Loucy (cell line): ENCODE data around the gene C13orf46.

Experiments used
- H2AFZ ChIP-seq: fragments of 200-600 bp; sonication (generic); 2 replicates; pipeline ENCODE4 v1.6.0; 2016; ENCODE audit warnings: antibody characterized with exemption, mild to moderate bottlenecking, low read length, moderate library complexity
- H3F3A ChIP-seq: fragments of 200-600 bp; 2 replicates; pipeline ENCODE4 v1.6.0; 2016; ENCODE audit warnings: antibody characterized with exemption, low read depth, mild to moderate bottlenecking
- H3K27me3 ChIP-seq: fragments of 200-600 bp; sonication (generic); 2 replicates; pipeline ENCODE4 v1.6.1; 2014; ENCODE audit warnings: low read length, mild to moderate bottlenecking; ENCODE audit not compliant: insufficient read depth, poor library complexity, severe bottlenecking
- H3K36me3 ChIP-seq: fragments of 200-600 bp; sonication (generic); 2 replicates; pipeline ENCODE4 v1.6.1; 2016; ENCODE audit warnings: low read length; ENCODE audit not compliant: insufficient read depth
- H3K4me1 ChIP-seq: fragments of 200-600 bp; sonication (generic); 2 replicates; pipeline ENCODE4 v1.5.1; 2014; ENCODE audit warnings: low read length, mild to moderate bottlenecking; ENCODE audit not compliant: insufficient read depth, poor library complexity, severe bottlenecking
- H3K4me2 ChIP-seq: fragments of 200-600 bp; sonication (generic); 2 replicates; pipeline ENCODE4 v1.6.0; 2014; ENCODE audit warnings: antibody characterized with exemption, low read length, low read depth, mild to moderate bottlenecking; ENCODE audit not compliant: poor library complexity, severe bottlenecking
- H3K4me3 ChIP-seq: fragments of 200-600 bp; sonication (generic); 2 replicates; pipeline ENCODE4 v1.5.1; 2014; ENCODE audit warnings: low read length, mild to moderate bottlenecking, mixed read lengths; ENCODE audit not compliant: poor library complexity, severe bottlenecking
- H3K79me2 ChIP-seq: fragments of 200-600 bp; sonication (generic); 2 replicates; pipeline ENCODE4 v1.6.1; 2014; ENCODE audit warnings: low read length; ENCODE audit not compliant: insufficient read depth
- H3K9ac ChIP-seq: fragments of 200-600 bp; sonication (generic); 2 replicates; pipeline ENCODE4 v1.6.0; 2014; ENCODE audit warnings: mild to moderate bottlenecking, low read depth, low read length, moderate library complexity; ENCODE audit not compliant: poor library complexity, severe bottlenecking
- H3K9me2 ChIP-seq: fragments of 200-600 bp; sonication (generic); replicated peaks from 2 replicates; pipeline ENCODE4 v1.6.1; 2016; ENCODE audit warnings: low read depth, low read length, mixed read lengths
- H3K9me3 ChIP-seq: fragments of 200-600 bp; sonication (generic); 2 replicates; pipeline ENCODE4 v1.6.1; 2014; ENCODE audit warnings: mild to moderate bottlenecking, antibody characterized with exemption, low read length, low read depth; ENCODE audit not compliant: insufficient read depth
- H4K20me1 ChIP-seq: fragments of 200-600 bp; sonication (generic); 2 replicates; pipeline ENCODE4 v1.6.0; 2014; ENCODE audit warnings: antibody characterized with exemption, low read length, mild to moderate bottlenecking; ENCODE audit not compliant: insufficient read depth, poor library complexity, severe bottlenecking
- CTCF ChIP-seq: fragments of 200-600 bp; sonication (generic); conservative IDR thresholded peaks from 2 replicates; pipeline ENCODE4 v1.5.1; 2014; ENCODE audit warnings: mild to moderate bottlenecking, antibody characterized with exemption, low read length
- EZH2phosphoT487 ChIP-seq: fragments of 200-600 bp; IDR thresholded peaks from 2 replicates; pipeline ENCODE4 v1.6.1; 2018; ENCODE audit warnings: antibody characterized with exemption, mild to moderate bottlenecking, moderate library complexity, borderline replicate concordance

C13orf46 gene

DNA sequence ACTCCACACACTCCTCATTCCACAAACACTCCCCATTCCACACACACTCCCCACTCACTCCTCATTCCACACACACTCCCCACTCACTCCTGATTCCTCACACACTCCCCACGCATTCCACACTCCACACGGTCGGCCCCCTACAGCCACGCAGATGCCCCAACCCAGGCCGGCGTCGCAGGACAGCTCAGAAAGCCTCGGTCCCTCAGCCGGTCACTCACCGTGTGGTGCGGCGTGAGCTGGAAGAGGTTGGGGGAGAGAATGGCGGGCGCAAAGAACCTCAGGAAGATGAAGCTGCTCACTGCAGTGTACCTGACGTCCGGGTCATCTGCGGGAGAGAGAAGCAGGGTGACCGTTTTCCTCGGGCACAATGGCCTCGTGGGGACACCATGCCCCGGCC, 39.0 kb upstream of the C13orf46 start:
- no peaks in the 10 kb centered on the region for H4K20me1 ChIP-seq
- no peaks in the 10 kb centered on the region for H3K4me1 ChIP-seq
- peaks cover 46% of the 10 kb centered on the region; the same call in 1 of the 2 replicates for H3K36me3 ChIP-seq
- no peaks in the 10 kb centered on the region for H3K27me3 ChIP-seq
- no peaks in the 10 kb centered on the region for H3F3A ChIP-seq
- no peaks in the 10 kb centered on the region for H3K79me2 ChIP-seq
- no peak overlapping the region for H3K4me2 ChIP-seq
- no peak overlapping the region for H3K9ac ChIP-seq
- no peak for TF ChIP-seq EZH2phosphoT487
- no peak for TF ChIP-seq CTCF
- no peak overlapping the region for H2AFZ ChIP-seq
- no peaks in the 10 kb centered on the region for H3K9me2 ChIP-seq
- no peak overlapping the region for H3K4me3 ChIP-seq
- H3K9me3 ChIP-seq: no peaks in the 10 kb centered on the region

GRCh38 chr13:114012141-114012540, 38.3 kb upstream of the C13orf46 start:
- Histone ChIP-seq H4K20me1 (no peaks in the 10 kb centered on the region), H3F3A (no peaks in the 10 kb centered on the region), H3K36me3 (peaks cover 43% of the 10 kb centered on the region; the same call in 1 of the 2 replicates), H3K9ac (no peak overlapping the region), H2AFZ (no peak overlapping the region), H3K4me3 (no peak overlapping the region), H3K9me3 (no peaks in the 10 kb centered on the region), H3K4me2 (no peak overlapping the region), H3K27me3 (no peaks in the 10 kb centered on the region), H3K4me1 (no peaks in the 10 kb centered on the region), H3K9me2 (no peaks in the 10 kb centered on the region), H3K79me2 (no peaks in the 10 kb centered on the region)
- no peak for TF ChIP-seq EZH2phosphoT487
- no peak for TF ChIP-seq CTCF

GRCh38 chr13:114011226-114011625, 37.4 kb upstream of the C13orf46 start:
- peaks cover 37% of the 10 kb centered on the region; the same call in 1 of the 2 replicates for H3K36me3 ChIP-seq
- H3K4me2 ChIP-seq: no peak overlapping the region
- TF ChIP-seq CTCF (no peak), EZH2phosphoT487 (no peak)
- H3K4me1 ChIP-seq: no peaks in the 10 kb centered on the region
- no peaks in the 10 kb centered on the region for H3K27me3 ChIP-seq
- H3K9me2 ChIP-seq: no peaks in the 10 kb centered on the region
- H3K4me3 ChIP-seq: no peak overlapping the region
- no peak overlapping the region for H3K9ac ChIP-seq
- no peaks in the 10 kb centered on the region for H3K9me3 ChIP-seq
- no peaks in the 10 kb centered on the region for H3F3A ChIP-seq
- H4K20me1 ChIP-seq: no peaks in the 10 kb centered on the region
- no peak overlapping the region for H2AFZ ChIP-seq
- no peaks in the 10 kb centered on the region for H3K79me2 ChIP-seq
